ENCODE results near the gene PTCD3.

DNA sequence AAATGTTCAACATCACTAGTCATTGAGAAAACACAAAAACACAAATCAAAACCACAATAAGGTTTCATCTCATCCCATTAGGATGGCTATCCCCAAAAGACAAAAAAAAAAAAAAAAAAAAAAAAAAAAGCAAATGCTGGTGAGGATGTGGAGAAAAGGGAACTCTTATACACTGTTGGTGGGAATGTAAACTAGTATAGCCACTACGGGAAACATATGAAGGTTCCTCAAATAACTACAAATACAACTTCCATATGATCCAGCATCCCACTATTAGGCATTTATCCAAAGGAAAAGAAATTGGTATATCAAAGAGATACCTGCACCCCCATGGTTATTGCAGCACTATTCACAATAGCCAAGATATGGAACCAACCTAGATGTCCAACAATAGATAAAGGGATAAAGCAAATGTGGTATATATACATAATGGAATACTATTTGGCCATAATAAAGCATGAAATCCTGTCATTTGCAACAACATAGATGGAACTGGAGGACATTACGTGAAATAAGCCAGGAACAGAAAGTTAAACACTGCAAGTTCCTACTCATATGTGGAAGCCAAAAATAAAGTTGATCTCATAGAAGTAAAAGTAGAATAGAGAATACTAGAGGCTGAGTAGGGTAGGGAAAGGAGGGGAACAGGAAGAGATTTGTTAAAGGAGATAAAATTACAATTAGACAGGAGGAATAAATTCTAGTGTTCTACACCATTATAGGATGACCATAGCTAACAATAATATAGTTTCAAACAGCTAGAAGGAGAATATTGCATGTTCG is 8.7 kb upstream of the PTCD3 start:
- TF ChIP-seq POLR2A (IDR thresholded peaks at IDR 0.05) = no peak
- TF ChIP-seq, protein P1, sequence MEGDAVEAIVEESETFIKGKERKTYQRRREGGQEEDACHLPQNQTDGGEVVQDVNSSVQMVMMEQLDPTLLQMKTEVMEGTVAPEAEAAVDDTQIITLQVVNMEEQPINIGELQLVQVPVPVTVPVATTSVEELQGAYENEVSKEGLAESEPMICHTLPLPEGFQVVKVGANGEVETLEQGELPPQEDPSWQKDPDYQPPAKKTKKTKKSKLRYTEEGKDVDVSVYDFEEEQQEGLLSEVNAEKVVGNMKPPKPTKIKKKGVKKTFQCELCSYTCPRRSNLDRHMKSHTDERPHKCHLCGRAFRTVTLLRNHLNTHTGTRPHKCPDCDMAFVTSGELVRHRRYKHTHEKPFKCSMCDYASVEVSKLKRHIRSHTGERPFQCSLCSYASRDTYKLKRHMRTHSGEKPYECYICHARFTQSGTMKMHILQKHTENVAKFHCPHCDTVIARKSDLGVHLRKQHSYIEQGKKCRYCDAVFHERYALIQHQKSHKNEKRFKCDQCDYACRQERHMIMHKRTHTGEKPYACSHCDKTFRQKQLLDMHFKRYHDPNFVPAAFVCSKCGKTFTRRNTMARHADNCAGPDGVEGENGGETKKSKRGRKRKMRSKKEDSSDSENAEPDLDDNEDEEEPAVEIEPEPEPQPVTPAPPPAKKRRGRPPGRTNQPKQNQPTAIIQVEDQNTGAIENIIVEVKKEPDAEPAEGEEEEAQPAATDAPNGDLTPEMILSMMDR (IDR thresholded peaks at IDR 0.05) = no peak
